GM21360 (cell line): ENCODE results near the gene SPIRE2.
"Not testable (repeated sequence)": the region's sequence is repeated elsewhere in the genome, so short reads cannot be mapped to it uniquely, and the experiment has no call there.

ENCODE experiments used
- ATAC-seq: cut with Tn5 transposase; IDR thresholded peaks from one replicate; pipeline ENCODE4 v1.9.1; 2021; ENCODE audit warnings: mild to moderate bottlenecking, moderate library complexity; ENCODE audit not compliant: unreplicated experiment

SPIRE2 gene, protein sequence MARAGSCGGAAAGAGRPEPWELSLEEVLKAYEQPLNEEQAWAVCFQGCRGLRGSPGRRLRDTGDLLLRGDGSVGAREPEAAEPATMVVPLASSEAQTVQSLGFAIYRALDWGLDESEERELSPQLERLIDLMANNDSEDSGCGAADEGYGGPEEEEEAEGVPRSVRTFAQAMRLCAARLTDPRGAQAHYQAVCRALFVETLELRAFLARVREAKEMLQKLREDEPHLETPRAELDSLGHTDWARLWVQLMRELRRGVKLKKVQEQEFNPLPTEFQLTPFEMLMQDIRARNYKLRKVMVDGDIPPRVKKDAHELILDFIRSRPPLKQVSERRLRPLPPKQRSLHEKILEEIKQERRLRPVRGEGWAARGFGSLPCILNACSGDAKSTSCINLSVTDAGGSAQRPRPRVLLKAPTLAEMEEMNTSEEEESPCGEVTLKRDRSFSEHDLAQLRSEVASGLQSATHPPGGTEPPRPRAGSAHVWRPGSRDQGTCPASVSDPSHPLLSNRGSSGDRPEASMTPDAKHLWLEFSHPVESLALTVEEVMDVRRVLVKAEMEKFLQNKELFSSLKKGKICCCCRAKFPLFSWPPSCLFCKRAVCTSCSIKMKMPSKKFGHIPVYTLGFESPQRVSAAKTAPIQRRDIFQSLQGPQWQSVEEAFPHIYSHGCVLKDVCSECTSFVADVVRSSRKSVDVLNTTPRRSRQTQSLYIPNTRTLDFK

DNA sequence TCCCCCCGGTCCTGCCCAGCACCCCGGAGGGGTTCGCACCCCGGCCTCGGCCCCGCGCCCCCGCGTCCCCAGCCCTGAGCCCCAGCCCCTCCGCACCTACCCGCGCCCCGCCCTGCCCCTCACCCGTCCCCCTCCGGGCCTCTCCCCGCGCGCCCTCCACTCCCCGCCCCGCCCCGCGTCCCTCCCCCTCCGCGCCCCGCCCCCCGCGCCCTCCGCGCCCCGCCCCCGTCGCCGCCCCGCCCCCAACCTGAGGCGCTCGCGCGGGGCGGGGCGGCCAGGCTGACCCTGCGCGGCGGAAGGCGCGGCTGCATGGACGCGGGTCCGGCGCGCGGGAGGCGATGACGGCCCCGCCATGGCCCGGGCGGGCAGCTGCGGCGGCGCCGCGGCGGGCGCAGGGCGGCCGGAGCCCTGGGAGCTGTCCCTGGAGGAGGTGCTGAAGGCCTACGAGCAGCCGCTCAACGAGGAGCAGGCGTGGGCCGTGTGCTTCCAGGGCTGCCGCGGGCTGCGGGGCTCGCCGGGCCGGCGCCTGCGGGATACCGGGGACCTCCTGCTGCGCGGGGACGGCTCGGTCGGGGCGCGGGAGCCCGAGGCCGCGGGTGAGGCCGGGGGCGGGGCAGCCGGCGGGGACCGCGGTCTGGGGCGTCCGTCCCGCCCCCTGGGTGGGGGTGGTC is at the start of gene SPIRE2:
TSS of gene SPIRE2 (plus strand) at position 277 of the 671 bp plus-strand sequence. CDS start at position 353, 76 bp downstream.
- ATAC-seq, result no peak

DNA sequence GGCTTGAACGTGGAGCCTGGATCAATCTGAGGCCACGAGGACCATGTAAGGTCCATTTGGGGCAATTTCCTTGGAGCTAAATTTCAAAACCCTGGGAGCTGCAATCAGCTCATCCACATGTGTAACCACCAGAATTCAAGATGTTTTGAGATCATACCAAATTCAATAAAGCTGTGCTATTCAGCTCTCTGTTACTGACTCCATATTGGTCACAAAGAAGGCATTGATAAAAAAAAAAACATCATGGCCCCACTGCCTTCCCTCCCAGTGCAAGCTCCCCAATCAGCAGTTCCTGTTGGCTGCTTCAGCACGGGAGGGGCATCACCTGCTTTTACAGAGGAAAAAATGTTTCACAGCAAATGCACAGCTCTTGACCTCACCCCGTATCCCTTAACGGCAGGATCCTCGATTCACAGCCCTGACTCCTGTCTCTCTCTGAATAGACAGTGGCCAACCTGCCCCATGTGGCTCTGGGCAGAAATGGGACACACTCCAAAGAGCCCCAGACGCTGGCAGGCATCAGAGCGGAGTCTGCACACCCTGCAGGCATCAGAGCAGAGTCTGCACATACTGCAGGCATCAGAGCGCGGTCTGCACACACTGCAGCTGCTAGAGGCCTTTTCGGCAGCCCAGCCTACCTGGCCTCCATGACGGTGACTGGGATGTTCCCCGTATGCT is 48.9 kb upstream of the SPIRE2 start:
- ATAC-seq, result no peak

DNA sequence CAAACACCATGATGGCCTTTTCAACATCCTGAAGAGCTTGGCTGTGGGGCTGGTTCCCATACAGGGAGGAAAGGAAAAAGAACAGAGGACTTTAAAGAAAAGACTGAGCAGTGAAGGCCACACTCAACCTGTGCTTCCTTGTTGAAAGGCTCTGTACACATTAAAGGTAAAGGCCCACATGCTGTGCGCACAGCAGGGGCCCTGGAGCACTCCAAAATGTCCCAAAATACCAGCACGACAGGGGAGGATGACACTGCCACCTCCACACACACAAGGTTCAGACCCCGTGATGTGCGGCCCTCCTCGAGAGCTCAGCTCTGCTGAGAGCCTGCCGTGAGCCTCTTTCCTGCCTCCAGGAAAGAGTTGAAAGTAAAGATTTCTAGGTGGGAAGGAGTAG is 48.4 kb upstream of the SPIRE2 start:
- ATAC-seq, result no peak

DNA sequence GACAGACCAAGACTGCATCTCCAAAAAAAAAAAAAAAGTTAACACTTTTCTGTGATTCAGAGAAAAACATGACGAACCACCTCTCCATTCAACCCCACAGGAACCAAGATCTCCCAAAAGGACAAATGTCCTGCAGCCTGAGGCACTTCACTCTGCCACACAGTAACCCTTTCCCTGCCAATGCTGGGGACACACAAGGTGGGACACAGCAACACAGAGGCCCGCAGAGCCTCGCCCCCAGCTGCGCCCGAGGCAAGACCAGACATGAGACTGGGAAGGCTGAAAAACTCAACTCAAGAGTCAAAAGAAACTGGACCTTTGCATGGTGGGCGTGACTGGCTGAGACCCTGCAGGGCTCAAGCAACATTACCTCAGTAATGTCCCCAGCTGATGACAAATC is 45.8 kb upstream of the SPIRE2 start:
- ATAC-seq, result no peak

DNA sequence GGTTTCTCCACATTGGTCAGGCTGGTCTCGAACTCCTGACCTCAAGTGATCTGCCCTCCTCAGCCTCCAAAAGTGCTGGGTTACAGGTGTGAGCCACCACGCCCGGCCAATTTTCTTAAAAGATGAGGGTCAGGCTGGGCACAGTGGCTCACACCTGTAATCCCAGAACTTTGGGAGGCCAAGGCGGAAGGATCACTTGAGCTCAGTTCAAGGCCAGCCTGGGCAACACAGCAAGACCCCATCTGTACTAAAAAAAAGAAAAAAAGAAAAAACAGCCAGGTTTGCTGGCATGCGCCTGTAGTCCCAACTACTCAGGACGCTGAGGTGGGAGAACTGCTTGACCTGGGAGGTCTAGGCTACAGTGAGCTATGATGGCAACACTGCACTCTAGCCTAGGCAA is 44.3 kb upstream of the SPIRE2 start:
- not testable (repeated sequence) for ATAC-seq

DNA sequence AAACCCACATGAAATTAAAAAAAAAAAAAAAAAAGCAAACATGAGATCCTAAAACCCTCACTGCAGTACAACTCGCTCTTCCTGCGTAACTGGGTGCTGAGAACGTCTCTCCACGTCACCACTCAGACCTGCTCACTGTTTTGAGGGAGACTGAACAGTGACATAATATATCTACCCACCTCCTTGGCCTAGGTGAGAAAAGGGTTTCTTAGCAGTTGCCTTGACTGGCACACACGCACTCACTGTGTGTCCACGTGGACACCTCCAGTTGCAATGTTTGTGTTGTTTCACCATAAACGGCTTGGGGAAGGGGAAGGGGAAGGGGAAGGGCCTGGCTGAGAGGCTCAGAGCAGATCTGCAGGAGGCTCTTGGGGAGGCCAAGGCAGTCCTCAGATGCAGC is 43.9 kb upstream of the SPIRE2 start:
- no peak for ATAC-seq

DNA sequence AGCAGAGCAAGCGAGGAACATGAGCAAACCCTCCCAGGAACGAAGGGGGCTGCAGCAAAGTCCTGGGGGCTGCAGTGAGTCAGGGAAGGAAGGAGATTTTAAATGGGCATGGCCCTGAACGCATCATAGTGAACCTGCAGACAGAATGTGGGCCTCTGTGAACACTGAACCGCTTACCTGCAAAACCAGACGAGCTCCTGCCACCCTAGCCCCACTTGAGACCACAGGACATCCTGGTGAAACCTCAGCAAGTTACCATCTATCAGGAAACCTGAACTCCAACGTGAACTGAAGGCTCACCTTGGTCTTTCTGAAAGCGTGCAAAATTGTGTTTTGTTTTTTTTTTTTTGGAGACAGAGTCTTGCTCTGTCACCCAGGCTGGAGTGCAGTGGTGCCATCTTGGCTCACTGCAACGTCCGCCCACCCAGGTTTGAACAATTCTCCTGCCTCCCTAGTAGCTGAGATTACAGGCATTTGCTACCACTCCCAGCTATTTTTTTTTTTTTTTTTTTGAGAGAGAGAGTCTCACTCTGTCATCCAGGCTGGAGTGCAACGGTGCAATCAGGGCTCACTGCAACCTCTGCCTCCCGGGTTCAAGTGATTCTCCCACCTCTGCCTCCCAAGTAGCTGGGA is 42.6 kb upstream of the SPIRE2 start:
- no peak for ATAC-seq

DNA sequence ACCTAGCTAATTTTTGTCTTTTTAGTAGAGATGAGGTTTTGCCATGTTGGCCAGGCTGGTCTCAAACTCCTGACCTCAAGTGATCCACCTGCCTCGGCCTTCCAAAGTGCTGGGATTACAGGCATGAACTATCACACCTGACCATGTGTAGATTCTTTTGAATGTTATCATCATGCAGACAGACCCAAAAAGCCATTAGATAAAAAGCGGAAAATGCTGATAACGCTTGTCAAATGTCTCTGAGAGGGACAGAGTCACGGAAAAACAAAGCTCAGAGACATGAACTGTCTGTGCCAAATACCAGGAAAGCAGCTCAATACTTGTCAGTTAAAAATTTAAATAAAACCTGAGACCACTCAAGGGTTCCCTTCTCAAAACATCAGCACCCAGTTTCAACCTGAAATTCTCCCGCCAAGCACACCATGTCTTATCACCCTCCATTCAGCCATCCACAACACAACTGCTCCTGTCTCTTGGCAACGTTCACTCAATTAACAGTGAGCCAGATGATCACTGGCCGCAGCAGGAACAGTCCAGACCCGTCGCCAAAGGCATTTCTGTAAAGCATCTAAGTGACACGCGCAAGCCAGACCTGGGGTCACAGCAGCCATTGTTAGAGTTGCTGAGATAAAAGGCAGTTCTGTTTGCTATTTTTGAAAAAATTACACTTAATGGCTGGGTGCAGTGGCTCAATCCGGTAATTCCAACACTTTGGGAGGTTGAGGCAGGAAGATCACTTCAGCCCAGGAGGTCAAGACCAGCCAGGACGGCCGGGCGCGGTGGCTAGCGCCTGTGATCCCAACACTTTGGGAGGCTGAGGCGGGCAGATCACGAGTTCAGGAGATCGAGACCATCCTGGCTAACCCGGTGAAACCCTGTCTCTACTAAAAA is 41.6 kb upstream of the SPIRE2 start:
- no peak for ATAC-seq

DNA sequence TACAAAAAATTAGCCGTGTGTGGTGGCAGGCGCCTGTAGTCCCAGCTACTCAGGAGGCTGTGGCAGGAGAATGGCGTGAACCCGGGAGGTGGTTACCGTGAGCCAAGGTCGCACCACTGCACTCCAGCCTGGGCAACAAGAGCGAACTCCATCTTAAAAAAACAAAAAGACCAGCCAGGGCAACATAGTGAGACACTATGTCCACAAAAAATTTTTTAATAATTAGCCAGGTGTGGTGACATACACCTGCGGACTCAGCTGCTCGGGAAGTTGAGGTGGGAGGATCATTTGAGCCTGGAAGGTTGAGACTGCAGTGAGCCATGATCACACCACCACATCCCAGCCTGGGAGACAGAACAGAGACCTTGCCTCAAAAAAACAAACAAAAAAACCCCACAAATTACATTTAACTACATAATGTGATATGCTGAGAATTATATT is 40.9 kb upstream of the SPIRE2 start:
- ATAC-seq, result no peak

DNA sequence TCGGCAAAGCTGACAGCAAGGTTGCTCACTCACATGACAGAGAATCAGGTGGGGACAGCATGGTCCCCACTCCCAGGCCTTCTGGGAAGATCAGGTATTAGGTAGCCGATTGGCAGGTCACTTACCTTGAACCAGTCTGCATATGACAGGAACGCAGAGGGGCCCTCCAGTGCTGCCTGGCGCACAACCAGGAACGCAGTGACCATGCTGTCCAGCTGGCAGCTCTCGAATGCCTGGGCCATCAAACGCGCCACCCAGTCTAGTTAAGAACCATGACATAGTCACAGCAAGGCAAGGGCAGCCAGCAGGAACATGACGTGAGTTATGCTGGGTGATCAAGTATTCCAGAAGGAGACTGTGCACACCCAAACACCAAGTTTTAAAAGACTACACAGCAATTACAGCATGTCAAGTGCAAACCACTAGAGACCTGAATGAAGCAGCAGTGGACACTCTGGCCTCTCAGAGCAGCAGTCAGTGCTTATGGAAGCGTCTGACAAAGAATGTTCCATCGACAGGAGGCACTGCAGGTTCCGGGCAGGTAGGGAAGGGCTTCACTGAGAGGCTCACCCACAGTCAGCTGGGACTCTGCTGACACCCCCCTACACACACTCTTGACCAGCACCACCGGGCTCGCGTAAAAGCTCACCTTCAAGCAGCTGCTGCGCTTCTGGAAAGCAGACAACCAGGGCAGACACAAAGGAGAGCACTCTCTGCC is 36.8 kb upstream of the SPIRE2 start:
- ATAC-seq, result no peak

DNA sequence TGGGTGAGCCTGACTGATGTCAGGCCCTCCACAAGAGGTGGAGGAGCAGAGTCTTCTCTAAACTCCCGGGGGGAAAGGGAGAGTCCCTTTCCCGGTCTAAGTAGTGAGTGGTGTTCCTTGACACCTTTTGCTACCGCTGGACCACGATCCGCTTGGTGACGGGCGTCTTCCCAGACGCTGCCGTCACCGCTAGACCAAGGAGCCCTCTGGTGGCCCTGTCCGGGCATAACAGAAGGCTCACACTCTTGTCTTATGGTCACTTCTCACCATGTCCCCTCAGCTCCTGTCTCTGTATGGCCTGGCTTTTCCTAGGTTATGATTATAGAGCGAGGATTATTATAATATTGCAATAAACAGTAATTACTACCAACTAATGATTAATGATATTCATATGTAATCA is 35.2 kb upstream of the SPIRE2 start:
- ATAC-seq, result not testable (repeated sequence)

DNA sequence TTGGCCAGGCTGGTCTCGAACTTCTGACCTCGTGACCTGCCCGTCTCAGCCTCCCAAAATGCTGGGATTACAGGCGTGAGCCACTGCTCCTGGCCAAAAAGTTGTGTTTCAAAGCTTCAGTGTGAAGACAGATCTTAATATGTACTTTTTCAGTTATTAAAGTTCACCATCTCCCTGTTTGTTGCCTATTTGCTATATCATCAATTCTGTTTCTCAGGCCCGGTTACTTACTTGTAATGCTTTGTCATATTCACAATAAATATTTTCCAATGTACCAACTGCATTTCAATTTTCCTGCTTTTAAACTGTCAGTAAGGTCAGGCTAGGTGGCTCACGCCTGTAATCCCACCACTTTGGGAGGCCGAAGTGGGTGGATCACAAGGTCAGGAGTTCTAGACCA is 34.3 kb upstream of the SPIRE2 start:
- no peak for ATAC-seq

DNA sequence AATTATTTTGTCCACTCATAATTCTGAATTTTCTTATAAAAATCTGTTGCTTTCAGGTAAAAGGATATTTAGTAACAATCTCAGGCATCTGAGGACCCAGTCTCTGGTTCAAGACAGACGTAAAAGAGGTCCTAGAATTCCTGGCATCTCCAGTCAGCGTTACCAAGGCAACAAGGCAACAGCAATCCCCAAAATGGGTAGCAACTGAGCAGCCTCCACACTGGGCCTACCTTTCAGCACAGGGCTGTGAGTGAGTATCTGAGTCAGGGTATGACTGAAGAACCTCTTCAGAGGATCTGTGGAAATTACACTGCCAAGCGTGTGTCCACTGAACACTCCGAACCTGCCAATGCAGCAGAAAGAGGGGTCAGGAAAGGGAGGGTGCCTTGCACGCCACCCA is 32.6 kb upstream of the SPIRE2 start:
- ATAC-seq, result no peak

DNA sequence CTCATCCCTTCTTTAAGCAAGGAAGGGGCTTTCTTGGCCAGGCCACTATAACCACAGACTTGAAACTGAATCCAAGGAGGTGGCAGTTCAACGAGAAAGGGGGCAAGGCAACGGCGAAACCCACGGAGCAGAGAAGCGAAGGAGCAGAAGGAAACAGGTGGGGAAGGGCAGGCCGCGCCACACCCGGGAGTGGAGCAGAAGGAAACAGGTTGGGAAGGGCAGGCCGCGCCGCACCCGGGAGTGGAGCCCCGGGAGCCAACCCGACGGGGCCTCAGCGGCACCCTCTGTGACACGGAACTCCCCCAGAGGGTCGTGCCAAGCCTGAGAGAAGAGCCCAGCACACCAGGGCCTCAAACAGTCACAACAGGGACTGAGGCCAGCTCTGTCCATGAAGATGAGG is 32.2 kb upstream of the SPIRE2 start:
- no peak for ATAC-seq

DNA sequence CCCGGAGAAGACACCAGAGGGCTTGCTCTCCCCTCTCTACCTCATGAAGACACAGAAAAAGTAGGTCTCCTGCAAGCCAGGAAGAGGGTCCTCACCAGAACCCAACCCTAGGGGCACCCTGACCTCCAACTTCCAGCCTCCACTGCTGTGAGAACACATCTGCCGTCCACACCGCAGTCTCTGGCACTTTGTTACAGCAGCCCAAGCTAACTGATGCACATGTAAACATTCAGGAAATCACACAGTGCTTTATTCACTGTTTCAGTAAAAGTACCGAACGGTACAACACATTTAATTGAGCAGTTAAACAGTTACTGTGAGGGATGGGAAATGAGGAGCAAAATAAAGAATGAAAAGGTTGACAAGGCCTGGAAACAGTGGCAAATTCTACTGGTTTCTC is 30.1 kb upstream of the SPIRE2 start:
- ATAC-seq, result no peak

DNA sequence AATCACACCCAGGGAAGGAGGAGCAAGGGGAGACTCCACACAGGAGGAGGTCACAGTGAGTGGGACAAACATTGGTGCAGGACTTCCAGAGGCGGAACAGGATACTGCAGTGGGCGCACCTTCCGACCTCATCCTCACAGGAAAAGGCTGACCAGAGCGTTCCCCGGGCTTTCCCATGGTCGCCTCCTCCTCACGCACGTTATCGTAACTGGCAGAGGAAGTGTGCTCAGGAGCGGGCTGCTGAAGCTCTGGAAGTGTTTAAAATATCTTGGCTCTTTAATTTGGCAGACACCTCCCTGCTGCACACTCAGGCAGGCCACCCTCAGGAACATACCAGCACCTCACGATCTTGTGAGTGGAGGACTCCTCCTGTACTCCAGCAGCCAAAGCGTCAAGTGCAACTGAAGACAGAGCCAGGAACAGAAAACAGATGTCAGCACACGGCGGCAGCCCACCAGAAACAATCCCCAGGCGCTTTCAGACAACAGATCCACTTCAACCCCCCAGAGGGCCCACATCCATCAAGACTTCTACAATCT is 29.4 kb upstream of the SPIRE2 start:
- ATAC-seq, result no peak

DNA sequence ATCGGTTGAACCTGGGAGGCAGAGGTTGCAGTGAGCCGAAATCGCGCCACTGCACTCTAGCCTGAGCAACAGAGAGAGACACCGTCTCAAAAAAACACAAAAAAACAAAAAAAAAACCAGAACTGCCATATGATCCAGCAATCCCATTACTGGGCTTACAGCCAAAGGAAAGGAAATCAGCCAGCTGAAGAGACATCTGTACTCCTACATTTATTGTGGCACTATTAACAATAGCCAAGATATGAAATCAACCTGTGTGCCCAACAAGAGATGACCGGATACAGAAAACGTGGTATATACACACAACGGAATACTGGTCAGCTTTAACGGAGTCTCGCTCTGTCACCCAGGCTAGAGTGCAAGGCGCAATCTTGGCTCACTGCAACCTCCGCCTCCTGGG is 26.5 kb upstream of the SPIRE2 start:
- ATAC-seq, result no peak

DNA sequence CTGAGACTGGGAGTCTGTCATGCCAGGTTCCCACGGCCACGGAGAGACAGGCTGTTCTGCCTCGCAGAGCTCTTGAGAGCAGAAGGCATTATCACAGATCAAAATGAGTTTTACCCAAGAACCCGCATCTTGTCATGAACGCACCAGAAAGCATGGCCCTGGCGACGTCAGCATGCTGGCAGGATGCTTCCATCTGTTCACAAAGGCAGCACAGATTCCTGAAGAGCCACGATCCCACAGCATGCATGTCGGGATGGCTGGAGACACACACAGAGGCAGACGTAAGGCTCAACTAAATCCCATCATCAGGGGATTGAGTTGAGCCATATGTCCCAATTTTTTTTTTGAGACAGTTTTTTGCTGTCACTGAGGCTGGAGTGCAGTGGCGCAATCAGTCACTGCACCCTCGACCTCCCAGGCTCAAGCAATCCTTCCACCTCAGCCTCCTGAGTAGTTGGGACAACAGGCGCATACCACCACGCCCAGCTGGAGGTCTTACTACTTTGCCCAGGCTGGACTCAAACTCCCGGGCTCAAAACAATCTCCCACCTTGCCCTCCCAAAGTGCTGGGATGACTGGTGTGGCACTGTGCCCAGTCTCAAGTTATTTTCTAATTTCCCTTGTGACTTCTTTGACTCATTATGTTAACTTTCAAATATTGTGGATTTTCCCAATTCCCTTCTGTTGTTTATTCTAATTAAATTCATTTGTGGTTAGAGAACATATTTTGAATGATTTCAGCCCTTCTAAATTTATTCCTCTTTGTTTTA is 23.0 kb upstream of the SPIRE2 start:
- no peak for ATAC-seq
